HepG2 (cell line): Measurements from ENCODE around the gene ZNF428. TPM values are rescaled to one million over a fixed set of nuclear protein-coding genes. Genes with fewer than 3 reads are reported as not detected.

Source experiments
- ATAC-seq: fragments of 200-7000 bp; cut with Tn5 transposase; 3 replicates; pipeline ENCODE4 v1.9.1; 2020; ENCODE audit warnings: mild to moderate bottlenecking, moderate library complexity
- BruUV-seq: library from RNA; stranded (reverse); fragments of 400-500 nt; replicated peaks from 2 replicates; lab custom pipeline; 2021; lab: Mats Ljungman, UMichigan
- CTCF ChIA-PET: fragments of 300-600 bp; formaldehyde crosslinking; extraction: SDS; loops from one replicate; lab custom pipeline; 2021; ENCODE audit warnings: low total read pairs, inconsistent platforms, low intra/inter-chr PET ratio; lab: Yijun Ruan, JAX
- POLR2A ChIA-PET: fragments of 350-600 bp; sonication (Branson Sonifier 250); formaldehyde crosslinking; loops from one replicate; lab custom pipeline; 2020; ENCODE audit warnings: antibody characterized with exemption, inconsistent platforms; lab: Yijun Ruan, JAX
- DNase-seq: peaks from one replicate; pipeline ENCODE4 v3.0.0-alpha.2; 2015; ENCODE audit warnings: low spot score
- FAIRE-seq: peaks from 3 replicates; lab custom pipeline; 2011; peaks lifted over from hg19 to GRCh38; lab: Jason Lieb, UNC
- H2AFZ ChIP-seq: one replicate; pipeline ENCODE4 v1.6.1; 2011; ENCODE audit warnings: low read length, inconsistent platforms
- H3K27ac ChIP-seq: fragments of 300-600 bp; 3 replicates; pipeline ENCODE4 v1.8.0; 2011; ENCODE audit warnings: mixed run types, mild to moderate bottlenecking, mixed read lengths, low read length, inconsistent platforms; ENCODE audit not compliant: insufficient read depth; ENCODE audit errors: extremely low read length
- H3K27me3 ChIP-seq, 2 experiments: fragments of 200-600 bp in 1 of 2; 2 replicates in 1 of 2; 3 replicates in 1 of 2; pipeline versions ENCODE4 v1.6.0 to v1.8.0; 2011; ENCODE audit warnings: low read length in 2 of 2, mild to moderate bottlenecking in 2 of 2, moderate library complexity in 2 of 2, inconsistent platforms in 1 of 2; ENCODE audit not compliant: insufficient read depth in 2 of 2, control insufficient read depth in 1 of 2
- H3K36me3 ChIP-seq, 2 experiments: fragments of 200-600 bp in 1 of 2; replicated peaks in 1 of 2; 2 replicates in 1 of 2; 3 replicates in 1 of 2; pipeline versions ENCODE4 v1.5.1 to v1.8.0; 2011; ENCODE audit warnings: low read length in 2 of 2, inconsistent platforms in 1 of 2; ENCODE audit not compliant: insufficient read depth in 2 of 2, control insufficient read depth in 1 of 2
- H3K4me1 ChIP-seq: 2 replicates; pipeline ENCODE4 v1.5.1; 2012; ENCODE audit warnings: low read length, inconsistent platforms; ENCODE audit not compliant: insufficient read depth
- H3K4me2 ChIP-seq: 2 replicates; pipeline ENCODE4 v1.6.0; 2011; ENCODE audit warnings: low read depth, low read length, inconsistent platforms
- H3K4me3 ChIP-seq, 3 experiments: fragments of 200-600 bp in 1 of 3; sonication (generic), shearing (Covaris generic) in 1 of 3; replicated peaks in 1 of 3; 2 replicates each; pipeline ENCODE4 v1.5.1; 2011 to 2016; ENCODE audit warnings: low read length in 3 of 3, inconsistent platforms in 2 of 3, low read depth in 2 of 3, mild to moderate bottlenecking in 2 of 3, control low read depth in 1 of 3, mixed read lengths in 1 of 3; ENCODE audit not compliant: insufficient read depth in 1 of 3
- H3K79me2 ChIP-seq: one replicate; pipeline ENCODE4 v1.6.1; 2011; ENCODE audit warnings: low read length, inconsistent platforms; ENCODE audit not compliant: insufficient read depth
- H3K9ac ChIP-seq: 2 replicates; pipeline ENCODE4 v1.6.0; 2011; ENCODE audit warnings: mild to moderate bottlenecking, low read depth, low read length, inconsistent platforms; ENCODE audit not compliant: insufficient read depth
- H3K9me3 ChIP-seq: 2 replicates; pipeline ENCODE4 v1.5.1; 2012; ENCODE audit warnings: mild to moderate bottlenecking, low read length
- H4K20me1 ChIP-seq: 2 replicates; pipeline ENCODE4 v1.6.0; 2011; ENCODE audit warnings: inconsistent platforms, mild to moderate bottlenecking, low read length, moderate library complexity; ENCODE audit not compliant: insufficient read depth
- DR1 ChIP-seq: sonication (generic); formaldehyde crosslinking; IDR thresholded peaks from 2 replicates; pipeline ENCODE4 v1.8.0; 2021; ENCODE audit warnings: mild to moderate bottlenecking, missing genetic modification reagents, inconsistent platforms
- ELF1 ChIP-seq: sonication (generic); formaldehyde crosslinking; IDR thresholded peaks from 2 replicates; pipeline ENCODE4 v1.4.0; 2020; ENCODE audit warnings: missing genetic modification reagents
- ESRRA ChIP-seq: sonication (generic); formaldehyde crosslinking; IDR thresholded peaks from 2 replicates; pipeline ENCODE4 v1.5.1; 2020; ENCODE audit warnings: mild to moderate bottlenecking, low read depth, missing genetic modification reagents
- NFYB ChIP-seq: sonication (generic); formaldehyde crosslinking; IDR thresholded peaks from 2 replicates; pipeline ENCODE4 v1.4.0; 2020; ENCODE audit warnings: missing genetic modification reagents
- RARA ChIP-seq: IDR thresholded peaks from 2 replicates; pipeline ENCODE4 v1.6.1; 2016; ENCODE audit warnings: missing genetic modification reagents, missing compliant biosample characterization
- SETDB1 ChIP-seq: sonication (generic); formaldehyde crosslinking; IDR thresholded peaks from 2 replicates; pipeline ENCODE4 v1.5.1; 2020; ENCODE audit warnings: missing genetic modification reagents, mild to moderate bottlenecking, borderline replicate concordance
- SMARCE1 ChIP-seq: fragments of 450-650 bp; IDR thresholded peaks from 2 replicates; pipeline ENCODE4 v1.6.1; 2017; ENCODE audit warnings: borderline replicate concordance
- TGIF2 ChIP-seq: IDR thresholded peaks from 2 replicates; pipeline ENCODE4 v1.6.1; 2016; ENCODE audit warnings: control low read depth, missing compliant biosample characterization
- WIZ ChIP-seq: sonication (generic); formaldehyde crosslinking; IDR thresholded peaks from 2 replicates; pipeline ENCODE4 v1.5.1; 2020; ENCODE audit warnings: mild to moderate bottlenecking, missing genetic modification reagents
- YEATS2 ChIP-seq: sonication (generic); formaldehyde crosslinking; IDR thresholded peaks from 2 replicates; pipeline ENCODE4 v1.4.0; 2020; ENCODE audit warnings: missing genetic modification reagents, borderline replicate concordance
- ZNF20 ChIP-seq: sonication (generic); formaldehyde crosslinking; IDR thresholded peaks from 2 replicates; pipeline ENCODE4 v1.4.0; 2020; ENCODE audit warnings: mild to moderate bottlenecking, moderate library complexity, missing genetic modification reagents
- WGBS: methylation state at CpG from one replicate; pipeline ENCODE4 v1.1.6; 2017; ENCODE audit warnings: low lambda C conversion rate; 5-methylcytosine and 5-hydroxymethylcytosine counted together
- in situ Hi-C: cut with HindIII; loops from 2 replicates; pipeline ENCODE4 v1.10.0; 2017; ENCODE audit warnings: low pct_unique_long_range_greater_than_20kb; ENCODE audit not compliant: extremely low pct_ligation_motif_present
- intact Hi-C: fragments of 100-400 bp; cut with micrococcal nuclease; formaldehyde crosslinking; loops from one replicate; pipeline ENCODE4 v1.10.0; 2022; ENCODE audit not compliant: unreplicated experiment
- polyA plus RNA-seq, 8 experiments: library from polyadenylated mRNA; depleted of rRNA in 3 of 8; stranded (reverse) in 7 of 8; unstranded in 1 of 8; fragments of >200 nt; fragmentation: Illumina TruSeq in 4 of 8; extraction: Trizol in 4 of 8; gene quantifications; 2 replicates each; pipeline versions ENCODE4 v1.2.1 to v1.2.3, GENCODE V29; 2011 to 2016; ENCODE audit warnings: low read depth in 4 of 8, missing spikeins in 1 of 8, mixed read lengths in 1 of 8; ENCODE audit not compliant: insufficient read depth in 1 of 8
- total RNA-seq, 5 experiments: library from RNA; depleted of rRNA; stranded (reverse); fragments of >200 nt; fragmentation: Illumina TruSeq; extraction: Trizol; gene quantifications; 2 replicates each; pipeline ENCODE4 v1.2.3, GENCODE V29; 2016; ENCODE audit warnings: low read depth in 1 of 5
- TF ChIP-seq, protein P1 (sequence below): sonication (generic); formaldehyde crosslinking; IDR thresholded peaks from 2 replicates; pipeline ENCODE4 v1.4.0; 2020; ENCODE audit warnings: missing genetic modification reagents, borderline replicate concordance

ZNF428 gene
- total and polyA plus RNA-seq, 2 of the 13 experiments (the other 11 are each of a cell fraction or from before 2014, with no cell fraction given), result 10.4 to 26.9 TPM

DNA sequence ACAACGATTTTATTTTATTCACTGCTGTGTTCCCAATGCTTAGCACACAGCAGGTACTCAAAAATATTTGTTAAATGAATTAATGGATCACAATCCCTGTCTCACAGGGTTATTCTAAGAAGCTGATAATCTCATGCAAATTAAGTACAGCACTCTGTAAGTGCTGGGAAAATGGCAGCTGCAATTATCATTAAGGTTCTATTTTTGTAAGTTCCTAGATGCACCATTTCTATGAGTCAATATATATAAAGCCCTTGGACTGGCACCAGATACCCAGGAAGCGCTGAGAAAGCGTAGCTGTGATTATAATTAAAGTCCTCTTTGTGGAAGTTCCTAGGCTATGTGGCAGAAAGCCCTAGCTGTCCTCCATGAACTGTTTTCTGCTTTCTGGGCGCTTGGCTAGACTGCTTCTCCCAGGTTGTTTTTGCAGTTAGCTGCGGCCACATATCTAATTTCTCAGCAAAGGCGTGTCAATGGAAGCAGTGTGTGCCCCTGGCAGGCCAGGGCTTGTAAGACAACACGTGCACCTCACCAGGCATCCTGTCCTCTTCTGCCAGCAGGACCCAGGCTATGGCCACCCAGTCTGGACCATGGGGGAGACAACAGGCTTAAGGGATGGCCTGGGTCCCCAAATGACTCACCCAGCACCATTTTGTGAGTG, 12.7 kb downstream of the ZNF428 start:
- no peak for FAIRE-seq
- Histone ChIP-seq H3K4me2 (no peak overlapping the region), H2AFZ (no peak overlapping the region), H3K27ac (no peak overlapping the region), H3K79me2 (no peaks in the 10 kb centered on the region), H3K27me3 (no peaks in the 10 kb centered on the region), H3K36me3 (peaks cover 10 to 12% of the 10 kb centered on the region in 2 experiments), H3K9me3 (no peaks in the 10 kb centered on the region), H3K9ac (no peak overlapping the region), H4K20me1 (no peaks in the 10 kb centered on the region), H3K4me1 (no peaks in the 10 kb centered on the region), H3K4me3 (no peak overlapping the region)
- DNase-seq, result no peak
- CTCF ChIA-PET, result no interaction called here
- POLR2A ChIA-PET, result interaction anchor here (1.1 kb wide), 1 partner anchor 10 kb away, joined by 3 read pairs; no protein-coding TSS in a partner anchor
- in situ Hi-C loops, result no loop called here
- ATAC-seq, result no peak
- 98% methylated on average over 7 of the region's 7 CpGs for WGBS
- TF ChIP-seq YEATS2 (CRISPR knock-in tag) (no peak), ESRRA (no peak), ZNF20 (CRISPR knock-in tag) (no peak), NFYB (CRISPR knock-in tag) (no peak), SMARCE1 (no peak), ELF1 (CRISPR knock-in tag) (no peak), DR1 (no peak), TGIF2 (no peak), SETDB1 (CRISPR knock-in tag) (no peak), RARA (no peak), WIZ (CRISPR knock-in tag) (no peak)
- TF ChIP-seq, protein P1, sequence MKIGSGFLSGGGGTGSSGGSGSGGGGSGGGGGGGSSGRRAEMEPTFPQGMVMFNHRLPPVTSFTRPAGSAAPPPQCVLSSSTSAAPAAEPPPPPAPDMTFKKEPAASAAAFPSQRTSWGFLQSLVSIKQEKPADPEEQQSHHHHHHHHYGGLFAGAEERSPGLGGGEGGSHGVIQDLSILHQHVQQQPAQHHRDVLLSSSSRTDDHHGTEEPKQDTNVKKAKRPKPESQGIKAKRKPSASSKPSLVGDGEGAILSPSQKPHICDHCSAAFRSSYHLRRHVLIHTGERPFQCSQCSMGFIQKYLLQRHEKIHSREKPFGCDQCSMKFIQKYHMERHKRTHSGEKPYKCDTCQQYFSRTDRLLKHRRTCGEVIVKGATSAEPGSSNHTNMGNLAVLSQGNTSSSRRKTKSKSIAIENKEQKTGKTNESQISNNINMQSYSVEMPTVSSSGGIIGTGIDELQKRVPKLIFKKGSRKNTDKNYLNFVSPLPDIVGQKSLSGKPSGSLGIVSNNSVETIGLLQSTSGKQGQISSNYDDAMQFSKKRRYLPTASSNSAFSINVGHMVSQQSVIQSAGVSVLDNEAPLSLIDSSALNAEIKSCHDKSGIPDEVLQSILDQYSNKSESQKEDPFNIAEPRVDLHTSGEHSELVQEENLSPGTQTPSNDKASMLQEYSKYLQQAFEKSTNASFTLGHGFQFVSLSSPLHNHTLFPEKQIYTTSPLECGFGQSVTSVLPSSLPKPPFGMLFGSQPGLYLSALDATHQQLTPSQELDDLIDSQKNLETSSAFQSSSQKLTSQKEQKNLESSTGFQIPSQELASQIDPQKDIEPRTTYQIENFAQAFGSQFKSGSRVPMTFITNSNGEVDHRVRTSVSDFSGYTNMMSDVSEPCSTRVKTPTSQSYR, result no peak
- no TSS peak for BruUV-seq
- intact Hi-C loops, result no loop called here
